SK-N-SH treated with all-trans-retinoic acid at 6 μM for 48 hours (cell line): ENCODE data around the gene TDRD9.

Source experiments
- ARNTL ChIP-seq: fragments of 450-650 bp; formaldehyde crosslinking; IDR thresholded peaks from 2 replicates; pipeline ENCODE4 v1.5.0; 2020; ENCODE audit warnings: low read depth, mild to moderate bottlenecking, moderate library complexity, borderline replicate concordance
- BACH2 ChIP-seq: fragments of 250-450 bp; sonication (Bioruptor Pico); IDR thresholded peaks from 2 replicates; pipeline ENCODE4 v1.9.0; 2021; ENCODE audit warnings: mild to moderate bottlenecking, borderline replicate concordance
- CREB5 ChIP-seq: fragments of 250-450 bp; sonication (Bioruptor Pico); IDR thresholded peaks from 2 replicates; pipeline ENCODE4 v1.5.1; 2020; ENCODE audit warnings: low read depth, mild to moderate bottlenecking, moderate library complexity
- ESRRG ChIP-seq: fragments of 250-450 bp; sonication (Bioruptor Pico); IDR thresholded peaks from 2 replicates; pipeline ENCODE4 v1.6.1; 2021; ENCODE audit warnings: mild to moderate bottlenecking
- ISL1 ChIP-seq: fragments of 250-450 bp; sonication (Bioruptor Pico); IDR thresholded peaks from 2 replicates; pipeline ENCODE4 v2.1.2; 2022; ENCODE audit warnings: mild to moderate bottlenecking, moderate library complexity
- PATZ1 ChIP-seq: fragments of 250-450 bp; sonication (Bioruptor Pico); IDR thresholded peaks from 2 replicates; pipeline ENCODE4 v1.8.0; 2020; ENCODE audit warnings: mild to moderate bottlenecking, moderate library complexity, borderline replicate concordance
- POU6F1 ChIP-seq: fragments of 250-450 bp; sonication (Bioruptor Pico); IDR thresholded peaks from 2 replicates; pipeline ENCODE4 v1.8.0; 2021; ENCODE audit warnings: low read depth, mild to moderate bottlenecking, moderate library complexity, borderline replicate concordance
- PPARA ChIP-seq: fragments of 250-450 bp; sonication (Bioruptor Pico); IDR thresholded peaks from 2 replicates; pipeline ENCODE4 v1.5.0; 2020; ENCODE audit warnings: mild to moderate bottlenecking, borderline replicate concordance
- RARB ChIP-seq: fragments of 250-450 bp; sonication (Bioruptor Pico); IDR thresholded peaks from 2 replicates; pipeline ENCODE4 v1.8.0; 2021; ENCODE audit warnings: mild to moderate bottlenecking, moderate library complexity
- SNAI2 ChIP-seq: fragments of 250-450 bp; sonication (Bioruptor Pico); IDR thresholded peaks from 2 replicates; pipeline ENCODE4 v1.5.0; 2020; ENCODE audit warnings: mild to moderate bottlenecking, moderate library complexity
- TOX ChIP-seq: fragments of 250-450 bp; sonication (Bioruptor Pico); IDR thresholded peaks from 2 replicates; pipeline ENCODE4 v1.8.0; 2021; ENCODE audit warnings: mild to moderate bottlenecking, moderate library complexity, borderline replicate concordance
- ZFP3 ChIP-seq: fragments of 250-450 bp; sonication (Bioruptor Pico); IDR thresholded peaks from 2 replicates; pipeline ENCODE4 v1.5.0; 2020; ENCODE audit warnings: mild to moderate bottlenecking, moderate library complexity
- ZFP30 ChIP-seq: fragments of 450-650 bp; formaldehyde crosslinking; IDR thresholded peaks from 2 replicates; pipeline ENCODE4 v1.5.0; 2022; ENCODE audit warnings: mild to moderate bottlenecking, moderate library complexity
- ZNF565 ChIP-seq: fragments of 450-650 bp; formaldehyde crosslinking; conservative IDR thresholded peaks from 2 replicates; pipeline ENCODE4 v1.5.0; 2020; ENCODE audit warnings: low read depth, mild to moderate bottlenecking, moderate library complexity

- no peak for TF ChIP-seq PATZ1 (CRISPR knock-in tag)
- TF ChIP-seq ZFP3: no peak
- no peak for TF ChIP-seq CREB5 (CRISPR knock-in tag)
- TF ChIP-seq ZFP30: no peak
- no peak for TF ChIP-seq ZNF565 (CRISPR knock-in tag)
- no peak for TF ChIP-seq SNAI2 (CRISPR knock-in tag)
- no peak for TF ChIP-seq ISL1 (CRISPR knock-in tag)
- no peak for TF ChIP-seq POU6F1
- TF ChIP-seq BACH2: no peak
- TF ChIP-seq TOX (CRISPR knock-in tag): no peak
- no peak for TF ChIP-seq ESRRG (CRISPR knock-in tag)
- no peak for TF ChIP-seq ARNTL
- no peak for TF ChIP-seq RARB (CRISPR knock-in tag)
- no peak for TF ChIP-seq PPARA
Measured at GRCh38 chr14:104085032-104085888, 157.0 kb downstream of the TDRD9 start, which contains the start of gene ASPG.
